Hepatocyte (in vitro differentiated cells): Measurements from ENCODE around the gene NAT14.

Source experiments
- EZH2 ChIP-seq: fragments of 200-600 bp; sonication (generic); IDR thresholded peaks from 2 replicates; pipeline ENCODE4 v1.6.1; 2016; ENCODE audit warnings: antibody characterized with exemption, mild to moderate bottlenecking, borderline replicate concordance
- TF ChIP-seq, protein P1 (sequence below): fragments of 200-600 bp; sonication (generic); IDR thresholded peaks from 2 replicates; pipeline ENCODE4 v1.5.1; 2016; ENCODE audit warnings: antibody characterized with exemption, mild to moderate bottlenecking; ENCODE audit not compliant: poor library complexity

DNA sequence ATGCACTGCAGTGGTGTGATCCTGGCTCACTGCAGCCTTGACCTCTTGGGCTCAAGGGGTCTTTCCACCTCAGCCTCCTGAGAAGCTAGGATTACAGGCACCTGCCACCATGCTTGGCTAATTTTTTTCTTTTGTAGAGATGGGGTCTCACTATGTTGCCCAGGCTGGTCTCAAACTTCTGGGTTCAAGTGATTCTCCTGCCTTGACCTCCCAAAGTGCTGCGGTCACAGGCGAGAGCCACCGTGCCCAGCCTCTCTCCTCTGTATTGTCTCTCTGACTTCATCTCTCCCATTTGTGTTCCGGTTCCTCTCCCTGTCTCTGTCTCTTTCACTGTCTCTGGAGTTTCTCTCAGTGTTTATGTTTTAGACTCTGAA is 18.8 kb upstream of the NAT14 start:
- TF ChIP-seq, protein P1, sequence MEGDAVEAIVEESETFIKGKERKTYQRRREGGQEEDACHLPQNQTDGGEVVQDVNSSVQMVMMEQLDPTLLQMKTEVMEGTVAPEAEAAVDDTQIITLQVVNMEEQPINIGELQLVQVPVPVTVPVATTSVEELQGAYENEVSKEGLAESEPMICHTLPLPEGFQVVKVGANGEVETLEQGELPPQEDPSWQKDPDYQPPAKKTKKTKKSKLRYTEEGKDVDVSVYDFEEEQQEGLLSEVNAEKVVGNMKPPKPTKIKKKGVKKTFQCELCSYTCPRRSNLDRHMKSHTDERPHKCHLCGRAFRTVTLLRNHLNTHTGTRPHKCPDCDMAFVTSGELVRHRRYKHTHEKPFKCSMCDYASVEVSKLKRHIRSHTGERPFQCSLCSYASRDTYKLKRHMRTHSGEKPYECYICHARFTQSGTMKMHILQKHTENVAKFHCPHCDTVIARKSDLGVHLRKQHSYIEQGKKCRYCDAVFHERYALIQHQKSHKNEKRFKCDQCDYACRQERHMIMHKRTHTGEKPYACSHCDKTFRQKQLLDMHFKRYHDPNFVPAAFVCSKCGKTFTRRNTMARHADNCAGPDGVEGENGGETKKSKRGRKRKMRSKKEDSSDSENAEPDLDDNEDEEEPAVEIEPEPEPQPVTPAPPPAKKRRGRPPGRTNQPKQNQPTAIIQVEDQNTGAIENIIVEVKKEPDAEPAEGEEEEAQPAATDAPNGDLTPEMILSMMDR = no peak
- TF ChIP-seq EZH2 = no peak
